Endodermal cell (in vitro differentiated cells): Measurements from ENCODE around the gene PLEKHM3. TPM values are rescaled to one million over a fixed set of nuclear protein-coding genes. Genes with fewer than 3 reads are reported as not detected.

Experiments
- DNase-seq: peaks from one replicate; pipeline ENCODE4 v3.0.0-alpha.2; 2017
- H3K27ac ChIP-seq: 2 replicates; pipeline ENCODE4 v1.5.1; 2013; ENCODE audit warnings: mild to moderate bottlenecking, low read depth, low read length, moderate library complexity
- H3K27me3 ChIP-seq: 2 replicates; pipeline ENCODE4 v1.6.1; 2013; ENCODE audit warnings: mild to moderate bottlenecking, low read length, moderate library complexity; ENCODE audit not compliant: insufficient read depth, control insufficient read depth, poor library complexity, severe bottlenecking
- H3K36me3 ChIP-seq: 2 replicates; pipeline ENCODE4 v1.7.0; 2013; ENCODE audit warnings: mild to moderate bottlenecking, low read length, moderate library complexity; ENCODE audit not compliant: control insufficient read depth, insufficient read depth
- H3K4me1 ChIP-seq: one replicate; pipeline ENCODE4 v1.7.0; 2013; ENCODE audit warnings: low read length; ENCODE audit not compliant: control insufficient read depth, insufficient read depth
- H3K4me3 ChIP-seq: 2 replicates; pipeline ENCODE4 v1.5.1; 2013; ENCODE audit warnings: mild to moderate bottlenecking, low read length, moderate library complexity
- H3K9ac ChIP-seq: 2 replicates; pipeline ENCODE4 v1.6.1; 2013; ENCODE audit warnings: mild to moderate bottlenecking, low read length, moderate library complexity; ENCODE audit not compliant: poor library complexity, severe bottlenecking; ENCODE audit errors: extremely low read depth
- H3K9me3 ChIP-seq: 2 replicates; pipeline ENCODE4 v1.6.1; 2013; ENCODE audit warnings: mild to moderate bottlenecking, low read length, moderate library complexity; ENCODE audit not compliant: control insufficient read depth
- H3K27ac Mint-ChIP-seq: 2 replicates; pipeline ENCODE4 v1.8.0; 2020; ENCODE audit warnings: mixed read lengths
- H3K27me3 Mint-ChIP-seq: 2 replicates; pipeline ENCODE4 v1.8.0; 2021; ENCODE audit warnings: mild to moderate bottlenecking, mixed read lengths; ENCODE audit not compliant: insufficient read depth
- H3K36me3 Mint-ChIP-seq: 2 replicates; pipeline ENCODE4 v1.8.0; 2020; ENCODE audit warnings: low read depth, mixed read lengths
- H3K4me1 Mint-ChIP-seq: 2 replicates; pipeline ENCODE4 v1.8.0; 2020; ENCODE audit warnings: mixed read lengths
- H3K4me3 Mint-ChIP-seq: 2 replicates; pipeline ENCODE4 v1.8.0; 2020; ENCODE audit warnings: mild to moderate bottlenecking, moderate library complexity, mixed read lengths
- H3K9me3 Mint-ChIP-seq: 2 replicates; pipeline ENCODE4 v1.8.0; 2020; ENCODE audit warnings: mild to moderate bottlenecking, mixed read lengths
- WGBS, 2 experiments: methylation state at CpG; one replicate each; pipeline versions ENCODE4 v1.1.5 to v1.1.7; 2013; ENCODE audit warnings: missing lambda C conversion rate in 2 of 2, mixed read lengths in 1 of 2; ENCODE audit not compliant: insufficient coverage in 1 of 2, insufficient read length in 1 of 2; 5-methylcytosine and 5-hydroxymethylcytosine counted together
- total RNA-seq, 2 donors: library from RNA; stranded (reverse); fragmentation: NEBNext Ultra II Directional in 1 of 2; extraction: Animal tissue kit (Norgen Biotek cat#: 25700) in 1 of 2; gene quantifications; 2 replicates in 1 of 2; 3 replicates in 1 of 2; pipeline ENCODE4 v1.2.1, GENCODE V29; 2021
- TF ChIP-seq, protein P1 (sequence below): fragments of 200-600 bp; sonication (generic); conservative IDR thresholded peaks from 2 replicates; pipeline ENCODE4 v1.5.0; 2021; ENCODE audit warnings: antibody characterized with exemption, mild to moderate bottlenecking

PLEKHM3 gene
- total RNA-seq, 2 donors from 2014 or later = 13.3 to 17.9 TPM

DNA sequence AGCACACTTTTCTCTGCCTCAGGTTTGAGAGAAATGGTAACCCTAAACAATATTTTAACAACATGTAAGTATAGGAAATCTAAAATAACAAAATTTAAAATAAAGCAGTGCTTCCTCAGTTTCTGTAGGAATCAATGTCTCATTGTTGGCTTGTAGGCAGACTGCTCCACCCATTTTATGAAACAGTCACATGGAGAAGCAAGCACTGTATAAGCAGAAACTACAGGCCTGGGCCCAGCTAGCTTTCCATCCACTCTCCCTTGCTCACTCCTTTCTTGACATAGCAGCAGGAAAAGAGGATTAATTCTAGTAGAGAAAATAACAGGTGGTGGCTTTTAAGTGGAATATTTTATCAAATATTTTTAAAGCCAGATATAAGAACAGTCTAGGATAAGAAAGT is 97.2 kb downstream of the PLEKHM3 start:
- peaks cover 2% of the 10 kb centered on the region for H3K4me1 ChIP-seq
- H3K9ac ChIP-seq = no peak overlapping the region
- H3K4me3 Mint-ChIP-seq = no peak overlapping the region
- H3K27me3 ChIP-seq = no peaks in the 10 kb centered on the region
- H3K36me3 Mint-ChIP-seq = peaks cover 22% of the 10 kb centered on the region
- H3K27ac Mint-ChIP-seq = no peak overlapping the region
- H3K9me3 ChIP-seq = no peaks in the 10 kb centered on the region
- no peak for DNase-seq
- H3K9me3 Mint-ChIP-seq = no peaks in the 10 kb centered on the region
- H3K4me1 Mint-ChIP-seq = peaks cover 35% of the 10 kb centered on the region
- no peak overlapping the region for H3K4me3 ChIP-seq
- H3K36me3 ChIP-seq = peaks cover 5% of the 10 kb centered on the region
- H3K27ac ChIP-seq = no peak overlapping the region
- H3K27me3 Mint-ChIP-seq = no peaks in the 10 kb centered on the region
- TF ChIP-seq, protein P1, sequence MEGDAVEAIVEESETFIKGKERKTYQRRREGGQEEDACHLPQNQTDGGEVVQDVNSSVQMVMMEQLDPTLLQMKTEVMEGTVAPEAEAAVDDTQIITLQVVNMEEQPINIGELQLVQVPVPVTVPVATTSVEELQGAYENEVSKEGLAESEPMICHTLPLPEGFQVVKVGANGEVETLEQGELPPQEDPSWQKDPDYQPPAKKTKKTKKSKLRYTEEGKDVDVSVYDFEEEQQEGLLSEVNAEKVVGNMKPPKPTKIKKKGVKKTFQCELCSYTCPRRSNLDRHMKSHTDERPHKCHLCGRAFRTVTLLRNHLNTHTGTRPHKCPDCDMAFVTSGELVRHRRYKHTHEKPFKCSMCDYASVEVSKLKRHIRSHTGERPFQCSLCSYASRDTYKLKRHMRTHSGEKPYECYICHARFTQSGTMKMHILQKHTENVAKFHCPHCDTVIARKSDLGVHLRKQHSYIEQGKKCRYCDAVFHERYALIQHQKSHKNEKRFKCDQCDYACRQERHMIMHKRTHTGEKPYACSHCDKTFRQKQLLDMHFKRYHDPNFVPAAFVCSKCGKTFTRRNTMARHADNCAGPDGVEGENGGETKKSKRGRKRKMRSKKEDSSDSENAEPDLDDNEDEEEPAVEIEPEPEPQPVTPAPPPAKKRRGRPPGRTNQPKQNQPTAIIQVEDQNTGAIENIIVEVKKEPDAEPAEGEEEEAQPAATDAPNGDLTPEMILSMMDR = no peak

GRCh38 chr2:207926989-207927300 is 98.4 kb downstream of the PLEKHM3 start:
- TF ChIP-seq, protein P1 = no peak
- no peak overlapping the region for H3K27ac ChIP-seq
- H3K9me3 ChIP-seq = no peaks in the 10 kb centered on the region
- Mint-ChIP-seq H3K36me3 (peaks cover 26% of the 10 kb centered on the region), H3K27ac (no peak overlapping the region), H3K4me3 (no peak overlapping the region), H3K4me1 (peaks cover 35% of the 10 kb centered on the region), H3K9me3 (no peaks in the 10 kb centered on the region), H3K27me3 (no peaks in the 10 kb centered on the region)
- H3K36me3 ChIP-seq = peaks cover 5% of the 10 kb centered on the region
- peaks cover 2% of the 10 kb centered on the region for H3K4me1 ChIP-seq
- DNase-seq = no peak
- no peaks in the 10 kb centered on the region for H3K27me3 ChIP-seq
- 96 to 100% methylated on average over 3 of the region's 4 CpGs for WGBS, 2 experiments
- H3K4me3 ChIP-seq = no peak overlapping the region
- no peak overlapping the region for H3K9ac ChIP-seq

DNA sequence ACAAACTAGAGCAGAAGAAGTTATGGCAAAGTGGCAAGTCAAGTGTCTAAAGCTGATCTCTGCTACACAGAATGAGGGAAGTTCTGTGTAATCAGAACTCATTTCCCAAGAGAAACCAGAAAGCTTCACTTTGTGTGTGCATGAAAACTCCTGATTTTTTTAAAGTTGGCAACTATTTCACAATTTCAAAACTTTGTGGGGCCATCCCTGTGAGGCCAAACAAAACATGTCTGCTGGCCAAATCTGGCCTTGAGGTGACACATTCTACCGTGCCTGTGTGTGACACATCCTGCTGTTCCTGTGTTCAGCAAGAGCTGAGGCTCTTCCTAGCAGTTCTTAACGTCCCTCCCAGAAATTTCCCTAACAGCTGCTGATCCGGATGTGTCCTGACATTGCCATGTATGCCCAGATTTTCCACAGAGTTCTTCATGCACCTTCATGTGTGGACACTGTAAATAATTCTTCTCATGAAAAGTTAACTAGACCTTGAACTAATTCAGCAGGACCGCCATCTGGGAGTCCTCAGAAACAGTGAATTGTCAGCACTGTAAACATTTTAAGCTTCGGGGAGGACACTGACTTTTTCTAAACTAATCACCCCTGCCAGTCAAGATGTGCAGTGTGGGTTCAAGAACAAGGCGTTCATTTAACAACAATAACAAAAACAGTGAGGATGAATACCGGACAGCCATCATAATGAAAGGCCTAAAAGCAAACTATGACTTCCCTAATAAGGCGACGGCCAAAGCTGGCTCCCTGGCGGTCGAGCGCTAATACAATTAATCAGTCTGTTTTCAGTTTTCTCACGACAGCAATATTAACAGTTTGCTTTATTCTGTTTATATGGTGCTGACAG is 99.0 kb downstream of the PLEKHM3 start:
- Mint-ChIP-seq H3K36me3 (peaks cover 26% of the 10 kb centered on the region), H3K4me3 (no peak overlapping the region), H3K9me3 (no peaks in the 10 kb centered on the region), H3K4me1 (peaks cover 35% of the 10 kb centered on the region), H3K27ac (peak overlapping the region; percentile 69), H3K27me3 (no peaks in the 10 kb centered on the region)
- H3K4me3 ChIP-seq = no peak overlapping the region
- H3K4me1 ChIP-seq = peaks cover 2% of the 10 kb centered on the region
- H3K9ac ChIP-seq = no peak overlapping the region
- no peak for DNase-seq
- H3K36me3 ChIP-seq = peaks cover 5% of the 10 kb centered on the region
- WGBS, 2 experiments = 87 to 92% methylated on average over 13 of the region's 13 CpGs
- H3K27ac ChIP-seq = no peak overlapping the region
- no peaks in the 10 kb centered on the region for H3K9me3 ChIP-seq
- no peaks in the 10 kb centered on the region for H3K27me3 ChIP-seq
- TF ChIP-seq, protein P1 = no peak
